ENCODE results near the gene MAGI2.

The MAGI2 gene

GRCh38 chr7:78081344-78081743, 1372.1 kb downstream of the MAGI2 start:
- POLR2A ChIA-PET (ENCODE audit: low non-redundant PET), result no interaction called here
- CTCF ChIA-PET, result no interaction called here
- H3K27ac ChIP-seq, result no peak overlapping the region
- TF ChIP-seq CTCF (conservative IDR thresholded peaks at IDR 0.05; ENCODE audit: low read depth), result no peak
- no peak for DNase-seq (ENCODE audit: low spot score)

- no peak for TF ChIP-seq CTCF (conservative IDR thresholded peaks at IDR 0.05; ENCODE audit: low read depth)
- ChIA-PET CTCF (no interaction called here), POLR2A (ENCODE audit: low non-redundant PET) (no interaction called here)
- H3K27ac ChIP-seq, result no peak overlapping the region
- DNase-seq (ENCODE audit: low spot score), result no peak
These were observed 1372.7 kb downstream of the MAGI2 start for GRCh38 chr7:78080811-78081210.

GRCh38 chr7:78080241-78080640, 1373.2 kb downstream of the MAGI2 start:
- no peak for DNase-seq (ENCODE audit: low spot score)

GRCh38 chr7:78074713-78075112, 1378.8 kb downstream of the MAGI2 start:
- no peak overlapping the region for H3K27ac ChIP-seq
- CTCF ChIA-PET, result no interaction called here
- no peak for TF ChIP-seq CTCF (conservative IDR thresholded peaks at IDR 0.05; ENCODE audit: low read depth)
- POLR2A ChIA-PET (ENCODE audit: low non-redundant PET), result no interaction called here
- no peak for DNase-seq (ENCODE audit: low spot score)

More at GRCh38 chr7:78080241-78080640, 1373.2 kb downstream of the MAGI2 start:
- H3K27ac ChIP-seq, result no peak overlapping the region
- POLR2A ChIA-PET (ENCODE audit: low non-redundant PET), result no interaction called here
- no peak for TF ChIP-seq CTCF (conservative IDR thresholded peaks at IDR 0.05; ENCODE audit: low read depth)
- CTCF ChIA-PET, result no interaction called here

GRCh38 chr7:78073609-78074382, 1379.7 kb downstream of the MAGI2 start:
- H3K27ac ChIP-seq, result no peak overlapping the region
- CTCF ChIA-PET, result interaction anchor here (0.6 kb wide), 1 partner anchor 1212 kb away, joined by 8 read pairs; no protein-coding TSS in a partner anchor
- no peak for TF ChIP-seq CTCF (conservative IDR thresholded peaks at IDR 0.05; ENCODE audit: low read depth)
- no peak for DNase-seq (ENCODE audit: low spot score)
- POLR2A ChIA-PET (ENCODE audit: low non-redundant PET), result no interaction called here

GRCh38 chr7:78072201-78072590, 1381.3 kb downstream of the MAGI2 start:
- POLR2A ChIA-PET (ENCODE audit: low non-redundant PET), result no interaction called here

More at GRCh38 chr7:78072201-78072590, 1381.3 kb downstream of the MAGI2 start:
- TF ChIP-seq CTCF (conservative IDR thresholded peaks at IDR 0.05; ENCODE audit: low read depth), result no peak
- no peak for DNase-seq (ENCODE audit: low spot score)
- CTCF ChIA-PET, result no interaction called here
- H3K27ac ChIP-seq, result no peak overlapping the region
